ENCODE results near the gene RPL10A. TPM values are rescaled to one million over a fixed set of nuclear protein-coding genes. Genes with fewer than 3 reads are reported as not detected.
A peak's percentile ranks its signal among the peaks of the same experiment; 100 is the strongest.

Gene RPL10A
- total and polyA plus RNA-seq, 2 of the 8 experiments (the other 6 are each of a cell fraction or from before 2014, with no cell fraction given), result 1,893 to 2,948 TPM

DNA sequence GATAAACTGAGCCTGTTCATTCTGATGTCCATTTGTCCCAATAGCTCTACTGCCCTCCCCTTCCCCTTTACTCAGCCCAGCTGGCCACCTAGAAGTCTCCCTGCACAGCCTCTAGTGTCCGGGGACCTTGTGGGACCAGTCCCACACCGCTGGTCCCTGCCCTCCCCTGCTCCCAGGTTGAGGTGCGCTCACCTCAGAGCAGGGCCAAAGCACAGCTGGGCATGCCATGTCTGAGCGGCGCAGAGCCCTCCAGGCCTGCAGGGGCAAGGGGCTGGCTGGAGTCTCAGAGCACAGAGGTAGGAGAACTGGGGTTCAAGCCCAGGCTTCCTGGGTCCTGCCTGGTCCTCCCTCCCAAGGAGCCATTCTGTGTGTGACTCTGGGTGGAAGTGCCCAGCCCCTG, 40.8 kb upstream of the RPL10A start:
- no peaks in the 10 kb centered on the region for H4K20me1 ChIP-seq (replicated peaks in 1 of 2; ENCODE audit: control insufficient read depth in 1 of 2, insufficient read depth in 2 of 2, low read length in 2 of 2)
- POLR2A ChIA-PET (ENCODE audit: partially characterized antibody), result interaction anchor here (1.0 to 2.0 kb wide), 4 partner anchors 10 to 94 kb away, joined by 3 to 6 read pairs (median 3); no protein-coding TSS in a partner anchor
- 0 out of 2 replicates have a peak overlapping the region, but pooled peaks have one; percentile 52 for H3K27ac ChIP-seq (ENCODE audit: low read depth, low read length)
- no peak for DNase-seq (ENCODE audit: low read depth in 1 of 2, low spot score in 2 of 2)
- no peak overlapping the region; the same call in 1 of the 2 replicates for H4K8ac ChIP-seq (ENCODE audit: extremely low read depth, insufficient read depth, low read length)
- no peaks in the 10 kb centered on the region for H3K9me3 ChIP-seq (ENCODE audit: insufficient read depth in 2 of 2, low read depth in 1 of 2, low read length in 1 of 2)
- no peak overlapping the region for H3K23ac ChIP-seq (ENCODE audit: insufficient read length)
- CTCF ChIA-PET (ENCODE audit: partially characterized antibody), result interaction anchor here (0.7 to 15.8 kb wide), 15 partner anchors 7 to 140 kb away, joined by 3 to 138 read pairs (median 6); partner anchors contain the start of gene PPARD
- H2BK120ac ChIP-seq (replicated peaks; ENCODE audit: low read depth, low read length), result no peak overlapping the region
- H4K5ac ChIP-seq (ENCODE audit: insufficient read length, low read depth, low read length), result no peak overlapping the region
- H3K36me3 ChIP-seq (ENCODE audit: control insufficient read depth in 2 of 4, insufficient read depth in 4 of 4, low read length in 3 of 4), result 0 out of 8 replicates have a peak, but pooled peaks cover 0 to 4% (median 0%) of the 10 kb centered on the region in 4 experiments
- no peaks in the 10 kb centered on the region for H3K23me2 ChIP-seq (ENCODE audit: low read depth, low read length)
- H3K79me1 ChIP-seq (ENCODE audit: low read depth, low read length), result no peaks in the 10 kb centered on the region
- H3K9ac ChIP-seq (replicated peaks in 1 of 4; ENCODE audit: extremely low read depth in 1 of 4, low read depth in 3 of 4, low read length in 3 of 4), result no peak overlapping the region; a peak in 1 of 7 replicates
- H3K4ac ChIP-seq (replicated peaks; ENCODE audit: insufficient read length, low read depth, low read length), result no peak overlapping the region
- no peak overlapping the region for H3K4me2 ChIP-seq (ENCODE audit: insufficient read depth in 1 of 2, low read depth in 2 of 2, low read length in 2 of 2)
- WGBS, 2 experiments (ENCODE audit: extremely low coverage in 1 of 2, insufficient coverage in 1 of 2, insufficient read length in 1 of 2, insufficient replicate concordance in 2 of 2, low coverage in 1 of 2, low lambda C conversion rate in 2 of 2, missing lambda C conversion rate in 1 of 2), result 70% methylated on average over 5 of the region's 5 CpGs; no CpG with 5 or more reads in 1 of the 2 experiments
- no peak overlapping the region for H3K4me3 ChIP-seq (ENCODE audit: extremely low read depth in 1 of 4, insufficient read depth in 2 of 4, low read depth in 3 of 4, low read length in 4 of 4)
- peaks cover 6 to 28% (median 16%) of the 10 kb centered on the region in 4 experiments for H3K4me1 ChIP-seq (replicated peaks in 1 of 4; ENCODE audit: control insufficient read depth in 3 of 4, insufficient read depth in 4 of 4, low read length in 3 of 4)
- H3K14ac ChIP-seq (ENCODE audit: insufficient read length), result no peak overlapping the region
- H3K79me2 ChIP-seq (ENCODE audit: control insufficient read depth in 1 of 2, insufficient read depth in 2 of 2, low read length in 2 of 2), result no peaks in the 10 kb centered on the region
- no peak for FAIRE-seq
- H2BK20ac ChIP-seq (ENCODE audit: low read length), result peak overlapping the region; percentile 43; the same call in 1 of the 2 replicates
- peak overlapping the region; percentile 78; the same call in 1 of the 2 replicates for H3K18ac ChIP-seq (ENCODE audit: extremely low read depth, low read length)
- H2AFZ ChIP-seq (ENCODE audit: low read length), result no peak overlapping the region
- no peak overlapping the region for H3K56ac ChIP-seq (replicated peaks; ENCODE audit: insufficient read length, low read depth, low read length)
- no peaks in the 10 kb centered on the region for H3K27me3 ChIP-seq (replicated peaks in 1 of 4; ENCODE audit: control insufficient read depth in 3 of 4, extremely low read depth in 1 of 4, insufficient read depth in 3 of 4, low read length in 3 of 4)
- H2BK5ac ChIP-seq (ENCODE audit: low read depth, low read length), result peak overlapping the region; percentile 78; the same call in 1 of the 2 replicates
- H2BK12ac ChIP-seq (ENCODE audit: low read depth, low read length), result peak overlapping the region; percentile 90; the same call in 1 of the 2 replicates
- H2AK5ac ChIP-seq (ENCODE audit: low read depth, low read length), result peak overlapping the region; percentile 53; the same call in 1 of the 2 replicates
- peak overlapping the region; percentile 98; the same call in 1 of the 2 replicates for H2BK15ac ChIP-seq (ENCODE audit: low read length)
- H4K91ac ChIP-seq (replicated peaks; ENCODE audit: insufficient read length, low read length), result peak overlapping the region; percentile 89
- no peak for TF ChIP-seq POLR2A (IDR thresholded peaks at IDR 0.05; ENCODE audit: control extremely low read depth in 1 of 2, low read depth in 2 of 2, low read length in 2 of 2)
- TF ChIP-seq, protein P1, sequence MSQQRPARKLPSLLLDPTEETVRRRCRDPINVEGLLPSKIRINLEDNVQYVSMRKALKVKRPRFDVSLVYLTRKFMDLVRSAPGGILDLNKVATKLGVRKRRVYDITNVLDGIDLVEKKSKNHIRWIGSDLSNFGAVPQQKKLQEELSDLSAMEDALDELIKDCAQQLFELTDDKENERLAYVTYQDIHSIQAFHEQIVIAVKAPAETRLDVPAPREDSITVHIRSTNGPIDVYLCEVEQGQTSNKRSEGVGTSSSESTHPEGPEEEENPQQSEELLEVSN (IDR thresholded peaks at IDR 0.05), result no peak
- TF ChIP-seq, protein P2, sequence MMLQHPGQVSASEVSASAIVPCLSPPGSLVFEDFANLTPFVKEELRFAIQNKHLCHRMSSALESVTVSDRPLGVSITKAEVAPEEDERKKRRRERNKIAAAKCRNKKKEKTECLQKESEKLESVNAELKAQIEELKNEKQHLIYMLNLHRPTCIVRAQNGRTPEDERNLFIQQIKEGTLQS (IDR thresholded peaks at IDR 0.05; ENCODE audit: insufficient read depth, low read depth, low read length), result no peak
- TF ChIP-seq KDM5A (IDR thresholded peaks at IDR 0.05; ENCODE audit: low read length), result no peak
- no peak for TF ChIP-seq JUN (IDR thresholded peaks at IDR 0.05; ENCODE audit: low read depth, low read length)
- TF ChIP-seq SAP30 (IDR thresholded peaks at IDR 0.05; ENCODE audit: insufficient read depth, insufficient replicate concordance, low read length), result no peak
- TF ChIP-seq GABPA (IDR thresholded peaks at IDR 0.05; ENCODE audit: borderline replicate concordance, insufficient read depth, low read length), result no peak
- TF ChIP-seq HDAC2 (IDR thresholded peaks at IDR 0.05; ENCODE audit: borderline replicate concordance in 1 of 2, low read depth in 2 of 2, low read length in 2 of 2), result no peak
- TF ChIP-seq POU5F1 (IDR thresholded peaks at IDR 0.05; ENCODE audit: low read depth, low read length), result no peak

Measured in H1 (cell line).